Lower lobe of right lung (tissue), 2 donors: ENCODE results near the gene RHBDL3. TPM values are rescaled to one million over a fixed set of nuclear protein-coding genes. Genes with fewer than 3 reads are reported as not detected.

Source experiments
- ATAC-seq, 2 donors: fragments of 200-7000 bp; cut with Tn5 transposase; one replicate each; pipeline ENCODE4 v1.9.1; 2020 to 2022; ENCODE audit warnings: mild to moderate bottlenecking in 2 of 2, moderate library complexity in 2 of 2
- DNase-seq: peaks from one replicate; pipeline ENCODE4 v3.0.0-alpha.2; 2020
- H3K27ac ChIP-seq: fragments of 200-600 bp; one replicate; pipeline ENCODE4 v1.8.0; 2022
- H3K27me3 ChIP-seq: fragments of 200-600 bp; one replicate; pipeline ENCODE4 v1.8.0; 2022; ENCODE audit warnings: low read depth
- H3K36me3 ChIP-seq: fragments of 200-600 bp; one replicate; pipeline ENCODE4 v1.8.0; 2022; ENCODE audit warnings: mild to moderate bottlenecking
- H3K4me1 ChIP-seq: fragments of 200-600 bp; one replicate; pipeline ENCODE4 v1.8.0; 2022
- H3K4me3 ChIP-seq: fragments of 200-600 bp; one replicate; pipeline ENCODE4 v1.8.0; 2022; ENCODE audit warnings: mild to moderate bottlenecking
- H3K9me3 ChIP-seq: fragments of 200-600 bp; one replicate; pipeline ENCODE4 v1.8.0; 2022
- intact Hi-C: fragments of 100-400 bp; cut with DNase I; formaldehyde crosslinking; loops from one replicate; pipeline ENCODE4 v1.11.0; 2022
- microRNA-seq: library from miRNA; unstranded; fragments of <30 nt; microRNA quantifications from one replicate; pipeline ENCODE4 v1.2.0, GENCODE V29; 2020; ENCODE audit warnings: borderline number of aligned reads
- total RNA-seq: library from RNA; stranded (reverse); fragmentation: NEBNext Ultra II Directional; extraction: Animal tissue kit (Norgen Biotek cat#: 25700); gene quantifications from one replicate; pipeline ENCODE4 v1.2.1, GENCODE V29; 2021
- TF ChIP-seq, protein P1 (sequence below): fragments of 200-600 bp; IDR thresholded peaks from one replicate; pipeline ENCODE4 v1.8.0; 2022; ENCODE audit warnings: antibody characterized with exemption, mild to moderate bottlenecking
- donor health status: DM: no; HTN: yes; CAD: no; lungs with severe emphysema.

Gene RHBDL3
- total RNA-seq, 1 donor from 2014 or later = 0.18 TPM

DNA sequence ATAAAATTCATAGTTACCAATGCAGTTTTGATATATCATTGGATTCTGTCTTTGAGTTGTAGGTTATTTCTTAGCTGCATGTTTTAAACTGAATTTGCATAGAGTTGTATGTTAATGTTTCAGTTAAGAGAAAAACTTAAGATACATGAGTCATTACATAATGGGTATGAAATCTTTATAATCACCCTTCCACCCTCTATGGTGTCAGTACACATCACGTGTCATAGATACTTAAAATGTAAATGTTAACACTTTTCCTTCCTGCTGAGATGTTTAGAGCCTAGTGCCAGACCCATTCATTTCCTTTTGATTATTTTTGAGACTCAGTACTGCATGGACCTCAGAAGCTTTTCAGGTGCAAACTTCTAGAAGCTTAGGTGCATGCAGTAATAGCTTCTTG is 104.8 kb downstream of the RHBDL3 start:
- Histone ChIP-seq H3K27me3 (no peaks in the 10 kb centered on the region), H3K36me3 (peaks cover 100% of the 10 kb centered on the region), H3K9me3 (no peaks in the 10 kb centered on the region), H3K4me3 (no peak overlapping the region), H3K4me1 (no peaks in the 10 kb centered on the region), H3K27ac (no peak overlapping the region)
- ATAC-seq = no peak
- DNase-seq = no peak
- TF ChIP-seq, protein P1, sequence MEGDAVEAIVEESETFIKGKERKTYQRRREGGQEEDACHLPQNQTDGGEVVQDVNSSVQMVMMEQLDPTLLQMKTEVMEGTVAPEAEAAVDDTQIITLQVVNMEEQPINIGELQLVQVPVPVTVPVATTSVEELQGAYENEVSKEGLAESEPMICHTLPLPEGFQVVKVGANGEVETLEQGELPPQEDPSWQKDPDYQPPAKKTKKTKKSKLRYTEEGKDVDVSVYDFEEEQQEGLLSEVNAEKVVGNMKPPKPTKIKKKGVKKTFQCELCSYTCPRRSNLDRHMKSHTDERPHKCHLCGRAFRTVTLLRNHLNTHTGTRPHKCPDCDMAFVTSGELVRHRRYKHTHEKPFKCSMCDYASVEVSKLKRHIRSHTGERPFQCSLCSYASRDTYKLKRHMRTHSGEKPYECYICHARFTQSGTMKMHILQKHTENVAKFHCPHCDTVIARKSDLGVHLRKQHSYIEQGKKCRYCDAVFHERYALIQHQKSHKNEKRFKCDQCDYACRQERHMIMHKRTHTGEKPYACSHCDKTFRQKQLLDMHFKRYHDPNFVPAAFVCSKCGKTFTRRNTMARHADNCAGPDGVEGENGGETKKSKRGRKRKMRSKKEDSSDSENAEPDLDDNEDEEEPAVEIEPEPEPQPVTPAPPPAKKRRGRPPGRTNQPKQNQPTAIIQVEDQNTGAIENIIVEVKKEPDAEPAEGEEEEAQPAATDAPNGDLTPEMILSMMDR = no peak
- intact Hi-C loops = no loop called here

Small RNA genes within 50 kb of the gene (microRNA-seq; reads per million reads assigned to microRNA genes)
- gene MIR632 = not detected

Other genes with a start within 250 kb of the RHBDL3 start
- 48.6 TPM for gene RHOT1, start 123.3 kb upstream of the RHBDL3 start, total RNA-seq
- gene C17orf75, start 76.3 kb downstream of the RHBDL3 start, total RNA-seq = 11.7 TPM
- gene ZNF207, start 84.3 kb downstream of the RHBDL3 start, total RNA-seq = 146 TPM
- gene PSMD11, start 178.7 kb downstream of the RHBDL3 start, total RNA-seq = 57.2 TPM
- 1.3 TPM for gene CDK5R1, start 221.2 kb downstream of the RHBDL3 start, total RNA-seq